H9 (cell line): ENCODE results near the gene FOXL1. TPM values are rescaled to one million over a fixed set of nuclear protein-coding genes. Genes with fewer than 3 reads are reported as not detected.

ENCODE experiments used
- DNase-seq: peaks from one replicate; pipeline ENCODE4 v3.0.0-alpha.2; 2017
- H2AFZ ChIP-seq: one replicate; pipeline ENCODE4 v1.6.1; 2013; ENCODE audit warnings: mild to moderate bottlenecking, low read length, control low read depth, moderate library complexity
- H2AK5ac ChIP-seq: 2 replicates; pipeline ENCODE4 v1.6.1; 2013; ENCODE audit warnings: low read length, control low read depth, mixed read lengths; ENCODE audit not compliant: insufficient read length
- H2BK120ac ChIP-seq: one replicate; pipeline ENCODE4 v1.6.1; 2013; ENCODE audit warnings: low read depth, mild to moderate bottlenecking, low read length, control low read depth, inconsistent platforms; ENCODE audit not compliant: poor library complexity, severe bottlenecking
- H2BK12ac ChIP-seq: 2 replicates; pipeline ENCODE4 v1.6.1; 2013; ENCODE audit warnings: low read length, control low read depth, mixed read lengths, low read depth; ENCODE audit not compliant: insufficient read length
- H2BK15ac ChIP-seq: 2 replicates; pipeline ENCODE4 v1.6.1; 2013; ENCODE audit warnings: low read depth, low read length, control low read depth
- H2BK20ac ChIP-seq: one replicate; pipeline ENCODE4 v1.6.1; 2013; ENCODE audit warnings: low read depth, mild to moderate bottlenecking, low read length, control low read depth, inconsistent platforms; ENCODE audit not compliant: poor library complexity, severe bottlenecking
- H2BK5ac ChIP-seq: 2 replicates; pipeline ENCODE4 v1.6.1; 2013; ENCODE audit warnings: low read length, control low read depth, mixed read lengths; ENCODE audit not compliant: insufficient read length
- H3K14ac ChIP-seq: 2 replicates; pipeline ENCODE4 v1.6.1; 2013; ENCODE audit warnings: low read length, control low read depth; ENCODE audit not compliant: insufficient read depth
- H3K18ac ChIP-seq: 2 replicates; pipeline ENCODE4 v1.6.1; 2013; ENCODE audit warnings: low read depth, mild to moderate bottlenecking, mixed read lengths, low read length, control low read depth; ENCODE audit not compliant: insufficient read length
- H3K23ac ChIP-seq: 2 replicates; pipeline ENCODE4 v1.6.1; 2013; ENCODE audit warnings: low read length, control low read depth, mixed read lengths, low read depth; ENCODE audit not compliant: insufficient read length
- H3K23me2 ChIP-seq: 2 replicates; pipeline ENCODE4 v1.6.1; 2013; ENCODE audit warnings: low read depth, mild to moderate bottlenecking, mixed read lengths, low read length, control low read depth; ENCODE audit not compliant: insufficient read length, poor library complexity, severe bottlenecking
- H3K27ac ChIP-seq: 2 replicates; pipeline ENCODE4 v1.5.1; 2013; ENCODE audit warnings: low read length, control low read depth, mixed read lengths, low read depth; ENCODE audit not compliant: insufficient read length
- H3K27me3 ChIP-seq: 2 replicates; pipeline ENCODE4 v1.6.1; 2013; ENCODE audit warnings: low read length, control low read depth, inconsistent platforms; ENCODE audit not compliant: insufficient read depth
- H3K4ac ChIP-seq: 2 replicates; pipeline ENCODE4 v1.6.1; 2013; ENCODE audit warnings: low read depth, mild to moderate bottlenecking, control low read depth, inconsistent platforms, low read length, moderate library complexity
- H3K4me1 ChIP-seq: 2 replicates; pipeline ENCODE4 v1.6.1; 2013; ENCODE audit warnings: low read length, control low read depth, inconsistent platforms; ENCODE audit not compliant: insufficient read depth
- H3K4me2 ChIP-seq: 2 replicates; pipeline ENCODE4 v1.6.1; 2013; ENCODE audit warnings: low read length, control low read depth, mixed read lengths; ENCODE audit not compliant: insufficient read length, insufficient read depth
- H3K56ac ChIP-seq: 2 replicates; pipeline ENCODE4 v1.6.1; 2013; ENCODE audit warnings: low read depth, mild to moderate bottlenecking, mixed read lengths, low read length, control low read depth; ENCODE audit not compliant: insufficient read length
- H3K79me1 ChIP-seq: 2 replicates; pipeline ENCODE4 v1.6.1; 2013; ENCODE audit warnings: low read depth, mild to moderate bottlenecking, moderate library complexity, low read length, control low read depth, inconsistent platforms; ENCODE audit not compliant: insufficient read depth, poor library complexity, severe bottlenecking
- H3K79me2 ChIP-seq: 2 replicates; pipeline ENCODE4 v1.6.1; 2013; ENCODE audit warnings: low read length, control low read depth, inconsistent platforms; ENCODE audit not compliant: insufficient read depth
- H3K9ac ChIP-seq: 2 replicates; pipeline ENCODE4 v1.6.1; 2013; ENCODE audit warnings: low read length, control low read depth, mixed read lengths; ENCODE audit not compliant: insufficient read length; ENCODE audit errors: extremely low read depth
- H3K9me3 ChIP-seq: one replicate; pipeline ENCODE4 v1.6.1; 2013; ENCODE audit warnings: low read depth, low read length, inconsistent platforms; ENCODE audit not compliant: control insufficient read depth
- H3T11ph ChIP-seq: one replicate; pipeline ENCODE4 v1.6.1; 2013; ENCODE audit warnings: mild to moderate bottlenecking, low read length, control low read depth, inconsistent platforms
- H4K20me1 ChIP-seq: one replicate; pipeline ENCODE4 v1.6.1; 2013; ENCODE audit not compliant: control insufficient read depth, insufficient read length, insufficient read depth
- H4K5ac ChIP-seq: 2 replicates; pipeline ENCODE4 v1.6.1; 2013; ENCODE audit warnings: low read depth, mild to moderate bottlenecking, mixed read lengths, low read length, control low read depth; ENCODE audit not compliant: insufficient read length
- H4K8ac ChIP-seq: replicated peaks from 2 replicates; pipeline ENCODE4 v1.6.1; 2013; ENCODE audit warnings: low read length, control low read depth, mixed read lengths, low read depth; ENCODE audit not compliant: insufficient read length
- H4K91ac ChIP-seq: 2 replicates; pipeline ENCODE4 v1.6.1; 2013; ENCODE audit warnings: low read depth, mild to moderate bottlenecking, moderate library complexity, mixed read lengths, low read length, control low read depth; ENCODE audit not compliant: insufficient read length
- H3K27ac Mint-ChIP-seq, 3 experiments: 2 replicates in 2 of 3; 3 replicates in 1 of 3; pipeline ENCODE4 v1.8.0; 2020 to 2021; ENCODE audit warnings: mixed read lengths in 3 of 3, mild to moderate bottlenecking in 1 of 3, moderate library complexity in 1 of 3
- H3K27me3 Mint-ChIP-seq: 2 replicates; pipeline ENCODE4 v1.8.0; 2021; ENCODE audit warnings: low read depth, mild to moderate bottlenecking, moderate library complexity, mixed read lengths
- H3K36me3 Mint-ChIP-seq, 3 experiments: 2 replicates in 2 of 3; 3 replicates in 1 of 3; pipeline ENCODE4 v1.8.0; 2020 to 2021; ENCODE audit warnings: low read depth in 3 of 3, mixed read lengths in 3 of 3; ENCODE audit not compliant: insufficient read depth in 1 of 3
- H3K4me1 Mint-ChIP-seq, 2 experiments: 2 replicates each; pipeline ENCODE4 v1.8.0; 2020; ENCODE audit warnings: mixed read lengths in 2 of 2
- H3K4me3 Mint-ChIP-seq, 2 experiments: 2 replicates in 1 of 2; 3 replicates in 1 of 2; pipeline ENCODE4 v1.8.0; 2020 to 2021; ENCODE audit warnings: mild to moderate bottlenecking in 2 of 2, mixed read lengths in 2 of 2, moderate library complexity in 1 of 2
- H3K9me3 Mint-ChIP-seq, 2 experiments: 2 replicates in 1 of 2; 3 replicates in 1 of 2; pipeline ENCODE4 v1.8.0; 2020; ENCODE audit warnings: mild to moderate bottlenecking in 2 of 2, mixed read lengths in 2 of 2, moderate library complexity in 1 of 2
- CTCF ChIP-seq: fragments of 200-600 bp; sonication (generic); conservative IDR thresholded peaks from 3 replicates; pipeline ENCODE4 v1.8.0; 2021; ENCODE audit warnings: antibody characterized with exemption, mild to moderate bottlenecking
- WGBS: extraction: QIAGEN DNeasy Blood & Tissue Kit; methylation state at CpG from one replicate; pipeline ENCODE4 v1.1.7; 2013; ENCODE audit warnings: missing lambda C conversion rate, low lambda C conversion rate, mixed read lengths; ENCODE audit not compliant: insufficient read length; ENCODE audit errors: extremely low coverage; 5-methylcytosine and 5-hydroxymethylcytosine counted together
- total RNA-seq: library from RNA; stranded (reverse); gene quantifications from 2 replicates; pipeline ENCODE4 v1.2.1, GENCODE V29; 2021

FOXL1 gene
- total RNA-seq, 1 experiment from 2014 or later, result 0.09 TPM

- H3K27me3 Mint-ChIP-seq, result peaks cover 54% of the 10 kb centered on the region
- no peak for DNase-seq
- WGBS, result 100% methylated on average over 3 of the region's 4 CpGs
- no peak overlapping the region for H3K56ac ChIP-seq
- H3K27me3 ChIP-seq, result no peaks in the 10 kb centered on the region
- H4K8ac ChIP-seq, result no peak overlapping the region
- H3T11ph ChIP-seq, result no peak overlapping the region
- no peak overlapping the region for H4K5ac ChIP-seq
- no peaks in the 10 kb centered on the region for H3K4me1 ChIP-seq
- TF ChIP-seq CTCF, result no peak
- no peak overlapping the region for H2BK5ac ChIP-seq
- H3K4me2 ChIP-seq, result no peak overlapping the region
- no peaks in the 10 kb centered on the region for H3K36me3 Mint-ChIP-seq
- H4K91ac ChIP-seq, result no peak overlapping the region
- no peak overlapping the region for H3K27ac Mint-ChIP-seq
- H2AK5ac ChIP-seq, result no peak overlapping the region
- H3K18ac ChIP-seq, result no peak overlapping the region
- H3K23me2 ChIP-seq, result no peaks in the 10 kb centered on the region
- H2BK15ac ChIP-seq, result no peak overlapping the region
- no peaks in the 10 kb centered on the region for H3K79me1 ChIP-seq
- H3K4me3 Mint-ChIP-seq, result no peak overlapping the region; a peak in 1 of 5 replicates
- H3K14ac ChIP-seq, result no peak overlapping the region
- H4K20me1 ChIP-seq, result no peaks in the 10 kb centered on the region
- H3K4me1 Mint-ChIP-seq, result peaks cover 0 to 10% of the 10 kb centered on the region in 2 experiments; a peak in 2 of 4 replicates
- no peak overlapping the region for H2BK12ac ChIP-seq
- H3K23ac ChIP-seq, result no peak overlapping the region
- H3K79me2 ChIP-seq, result no peaks in the 10 kb centered on the region
- H3K4ac ChIP-seq, result no peak overlapping the region
- H2BK120ac ChIP-seq, result no peak overlapping the region
- H2BK20ac ChIP-seq, result no peak overlapping the region
- no peak overlapping the region for H3K27ac ChIP-seq
- no peak overlapping the region for H2AFZ ChIP-seq
- H3K9me3 Mint-ChIP-seq, result no peaks in the 10 kb centered on the region
- no peak overlapping the region for H3K9ac ChIP-seq
- no peaks in the 10 kb centered on the region for H3K9me3 ChIP-seq
Observed at GRCh38 chr16:86591270-86591669, 12.9 kb downstream of the FOXL1 start.
